Fibroblast of villous mesenchyme (primary cell): ENCODE measurements around the gene SDCBP2. TPM values are rescaled to one million over a fixed set of nuclear protein-coding genes. Genes with fewer than 3 reads are reported as not detected.

Experiments used
- DNase-seq: peaks from one replicate; pipeline ENCODE4 v3.0.0-alpha.2; 2010; ENCODE audit warnings: low read depth
- H3K4me3 ChIP-seq: 2 replicates; pipeline ENCODE4 v1.5.1; 2011; ENCODE audit warnings: low read depth, mild to moderate bottlenecking, low read length
- total RNA-seq: library from RNA; depleted of rRNA; stranded (reverse); fragments of >200 nt; gene quantifications from 2 replicates; pipeline ENCODE4 v1.2.3, GENCODE V29; 2012
- TF ChIP-seq, protein P1 (sequence below): IDR thresholded peaks from 2 replicates; pipeline ENCODE4 v1.5.1; 2012; ENCODE audit warnings: low read depth, mild to moderate bottlenecking, low read length; ENCODE audit not compliant: insufficient read depth

Gene SDCBP2
- total RNA-seq, 1 donor = 0.43 TPM

DNA sequence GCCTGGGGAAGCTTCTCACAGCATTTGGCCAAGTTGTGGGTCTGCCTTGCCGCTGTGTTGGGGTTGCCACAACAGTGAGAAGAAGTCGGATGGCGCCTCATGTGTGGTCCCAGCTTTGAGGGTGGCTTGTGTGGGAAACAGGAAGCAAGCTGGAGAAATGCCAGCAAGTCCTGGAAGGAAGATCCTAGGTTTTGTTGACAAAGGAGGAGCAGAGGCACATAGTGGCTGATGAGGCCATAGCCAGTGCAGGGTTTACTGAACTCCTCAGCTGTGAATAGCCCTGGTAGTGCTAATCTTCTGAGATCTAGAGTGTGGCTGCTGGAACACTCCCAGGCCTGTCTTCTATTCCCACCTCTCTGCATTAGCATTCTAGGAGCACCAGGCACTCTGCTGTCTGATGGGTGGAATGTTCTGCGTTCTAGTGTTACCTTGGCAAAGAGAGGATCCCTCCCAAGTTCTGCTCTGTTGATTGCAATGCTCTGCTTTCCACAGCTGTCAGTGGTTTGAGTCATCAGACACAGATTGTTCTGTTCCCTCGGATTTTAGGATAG is 37.7 kb downstream of the SDCBP2 start:
- H3K4me3 ChIP-seq = no peak overlapping the region
- TF ChIP-seq, protein P1, sequence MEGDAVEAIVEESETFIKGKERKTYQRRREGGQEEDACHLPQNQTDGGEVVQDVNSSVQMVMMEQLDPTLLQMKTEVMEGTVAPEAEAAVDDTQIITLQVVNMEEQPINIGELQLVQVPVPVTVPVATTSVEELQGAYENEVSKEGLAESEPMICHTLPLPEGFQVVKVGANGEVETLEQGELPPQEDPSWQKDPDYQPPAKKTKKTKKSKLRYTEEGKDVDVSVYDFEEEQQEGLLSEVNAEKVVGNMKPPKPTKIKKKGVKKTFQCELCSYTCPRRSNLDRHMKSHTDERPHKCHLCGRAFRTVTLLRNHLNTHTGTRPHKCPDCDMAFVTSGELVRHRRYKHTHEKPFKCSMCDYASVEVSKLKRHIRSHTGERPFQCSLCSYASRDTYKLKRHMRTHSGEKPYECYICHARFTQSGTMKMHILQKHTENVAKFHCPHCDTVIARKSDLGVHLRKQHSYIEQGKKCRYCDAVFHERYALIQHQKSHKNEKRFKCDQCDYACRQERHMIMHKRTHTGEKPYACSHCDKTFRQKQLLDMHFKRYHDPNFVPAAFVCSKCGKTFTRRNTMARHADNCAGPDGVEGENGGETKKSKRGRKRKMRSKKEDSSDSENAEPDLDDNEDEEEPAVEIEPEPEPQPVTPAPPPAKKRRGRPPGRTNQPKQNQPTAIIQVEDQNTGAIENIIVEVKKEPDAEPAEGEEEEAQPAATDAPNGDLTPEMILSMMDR = no peak
- peak; percentile 57 for DNase-seq

DNA sequence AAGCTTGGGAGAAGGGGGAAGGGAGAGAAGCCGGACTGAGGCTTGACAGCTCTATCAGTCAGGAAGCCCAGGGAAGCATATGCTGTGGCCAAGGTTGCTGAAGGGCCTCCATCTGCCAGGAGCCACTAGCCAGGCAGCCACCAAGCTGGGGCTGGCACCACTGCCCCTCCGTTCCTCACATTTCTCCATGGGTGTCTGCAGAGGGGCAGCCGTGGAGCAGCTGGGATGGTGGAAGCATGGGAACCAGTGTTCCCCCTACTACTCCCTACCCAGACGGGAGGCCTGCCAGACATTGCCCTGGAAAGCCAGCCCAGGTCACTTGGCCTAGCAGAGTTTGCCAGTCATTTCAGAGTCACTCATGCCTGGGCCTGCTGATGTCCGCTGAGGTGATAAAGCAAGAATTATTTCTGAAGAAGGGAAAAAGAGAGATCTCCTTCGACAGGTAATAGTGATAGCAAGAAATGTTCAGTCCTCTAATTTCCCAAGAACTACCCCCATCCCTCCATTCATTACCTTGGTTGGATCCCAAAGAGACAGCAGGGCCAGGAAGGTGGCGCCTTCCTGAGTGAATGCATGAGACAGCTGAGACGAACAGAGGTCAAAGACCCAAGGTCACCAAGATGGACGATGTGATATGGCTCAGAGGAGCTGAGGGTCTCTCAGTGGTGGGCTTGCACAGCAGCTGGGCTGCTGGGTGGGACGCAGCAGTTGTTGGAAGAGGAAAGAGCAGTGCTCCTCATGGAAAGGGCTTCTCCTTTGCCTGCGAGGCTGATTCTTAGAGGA is 41.0 kb downstream of the SDCBP2 start:
- H3K4me3 ChIP-seq = no peak overlapping the region
- DNase-seq = no peak
- TF ChIP-seq, protein P1 = no peak

DNA sequence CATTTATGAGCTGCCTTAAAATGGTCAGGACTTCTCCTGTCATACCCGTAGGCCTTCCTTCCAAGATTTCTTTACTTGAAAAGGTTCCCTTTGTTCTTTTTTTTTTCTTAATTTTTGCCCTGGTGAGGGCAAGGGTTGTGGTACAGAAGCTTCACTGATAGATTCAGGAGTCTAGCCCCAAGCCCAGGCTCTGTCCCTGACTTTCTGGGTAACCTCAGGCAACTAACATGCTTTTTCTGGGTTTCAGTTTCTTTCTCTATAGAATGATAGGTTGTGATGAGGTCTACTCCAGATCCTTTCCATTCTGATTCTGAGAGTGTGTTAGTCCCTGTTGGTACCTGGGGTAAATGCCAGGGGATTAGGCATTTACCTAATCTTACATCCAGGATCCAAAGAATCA is 41.6 kb downstream of the SDCBP2 start:
- no peak for DNase-seq
- H3K4me3 ChIP-seq = no peak overlapping the region
- TF ChIP-seq, protein P1 = no peak

DNA sequence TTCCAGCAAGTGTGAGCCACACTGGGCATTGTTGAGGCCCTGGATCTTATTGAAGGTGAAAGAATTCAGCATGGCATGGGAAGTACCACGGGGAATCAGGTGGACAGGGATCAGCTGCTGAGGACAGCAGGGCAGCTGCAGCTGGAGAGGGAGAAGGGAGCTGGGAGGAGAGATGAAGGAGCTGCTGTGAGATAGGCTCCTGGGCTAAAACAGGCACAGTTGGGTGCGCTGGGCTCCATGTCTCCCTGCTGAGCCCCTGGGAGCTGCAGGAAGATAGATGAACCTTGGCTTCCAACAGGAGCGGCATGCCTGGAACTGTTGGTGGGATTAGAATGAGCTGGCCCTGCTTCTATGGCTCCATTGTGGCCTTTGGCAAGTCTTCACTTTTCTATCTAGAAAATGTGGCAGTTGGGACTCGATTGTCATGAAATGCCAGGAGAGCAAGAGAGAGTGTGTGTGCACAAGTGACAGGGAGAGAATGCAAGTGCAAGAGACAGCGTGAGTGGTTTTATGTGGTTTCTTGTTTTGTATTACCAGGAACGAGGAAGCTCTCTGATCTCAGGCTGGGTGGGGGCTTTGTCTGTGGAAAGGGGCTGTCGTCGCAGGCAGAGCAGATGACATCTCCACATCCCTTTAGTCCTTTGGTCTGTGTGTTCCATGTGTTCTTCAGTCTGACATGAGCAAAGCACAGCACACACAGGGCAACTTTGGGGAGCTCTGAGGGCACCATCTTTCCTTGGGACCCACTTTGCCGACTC is 42.5 kb downstream of the SDCBP2 start:
- no peak overlapping the region for H3K4me3 ChIP-seq
- no peak for DNase-seq
- TF ChIP-seq, protein P1 = no peak

DNA sequence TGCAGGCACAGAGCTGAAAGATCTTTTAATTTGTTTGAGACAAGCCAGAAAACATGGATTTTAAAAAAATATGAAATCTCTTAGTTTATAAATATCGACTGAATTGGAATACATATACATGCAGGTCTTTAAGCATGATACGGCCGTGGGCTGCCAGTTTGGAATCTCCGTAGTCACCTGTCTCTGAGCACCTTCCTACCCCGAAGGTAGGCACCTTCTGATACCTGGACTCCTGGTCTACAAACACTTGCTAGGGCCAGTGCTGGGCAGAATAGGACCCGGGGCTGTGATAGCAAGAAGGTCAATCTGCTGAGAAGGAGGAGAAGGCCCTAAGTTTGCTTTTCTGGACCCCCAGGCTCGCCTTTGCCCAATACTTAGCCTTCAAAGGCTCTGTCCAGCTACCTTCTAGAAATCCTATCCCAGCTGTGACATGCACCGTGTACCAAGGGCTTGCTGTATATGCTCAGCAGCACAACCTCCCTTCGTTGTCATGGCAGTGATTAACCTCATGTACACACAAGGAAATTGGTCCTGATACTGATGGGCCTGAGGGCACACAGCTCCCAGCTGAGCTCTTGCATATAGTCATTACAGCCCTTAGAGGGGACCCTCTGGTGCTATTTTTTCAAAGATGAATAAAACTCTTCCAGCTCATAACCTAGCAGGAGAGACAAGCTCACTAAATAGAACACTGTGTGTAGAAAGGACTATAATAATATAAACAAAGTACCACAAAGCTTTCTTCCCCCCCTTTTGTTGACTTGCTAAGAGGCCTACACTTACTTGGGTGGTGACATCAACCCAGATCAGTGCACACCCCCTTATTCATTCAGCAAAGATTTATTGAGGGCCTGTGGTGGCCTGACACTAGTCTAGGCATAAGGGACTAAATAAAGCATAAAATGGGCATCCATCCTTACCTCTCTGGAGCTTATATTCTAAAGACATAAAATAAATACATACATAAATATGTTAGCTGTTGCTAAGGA is 45.1 kb downstream of the SDCBP2 start:
- no peak overlapping the region for H3K4me3 ChIP-seq
- TF ChIP-seq, protein P1 = no peak
- no peak for DNase-seq

DNA sequence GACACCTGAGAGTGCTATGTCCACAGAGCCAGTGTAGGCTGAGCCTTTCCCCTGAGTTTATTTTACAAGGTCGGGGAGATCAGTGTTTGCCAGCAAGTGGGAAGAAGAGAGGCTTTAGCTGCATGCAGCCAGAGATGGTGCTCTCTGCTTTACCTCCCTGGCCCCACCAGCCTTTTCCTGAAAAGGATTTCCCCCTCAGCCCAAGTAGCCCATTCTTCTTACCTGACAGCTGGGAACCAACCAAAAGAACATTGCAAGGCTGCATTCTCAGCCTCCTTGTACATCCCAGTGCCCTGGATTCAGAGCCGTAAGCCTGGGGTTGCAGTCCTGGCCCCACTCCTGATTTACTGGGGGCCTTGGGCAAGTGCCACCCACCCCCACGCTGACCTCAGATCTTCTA is 46.0 kb downstream of the SDCBP2 start:
- H3K4me3 ChIP-seq = no peak overlapping the region
- TF ChIP-seq, protein P1 = no peak
- DNase-seq = no peak
